Activated naive CD4-positive, alpha-beta T cell treated with anti-CD3 and anti-CD28 coated beads for 36 hours (primary cell): ENCODE results near the gene TULP1. TPM values are rescaled to one million over a fixed set of nuclear protein-coding genes. Genes with fewer than 3 reads are reported as not detected.
"Not testable (repeated sequence)": the region's sequence is repeated elsewhere in the genome, so short reads cannot be mapped to it uniquely, and the experiment has no call there.

Experiments used
- CTCF ChIA-PET: fragments of 350-600 bp; sonication (Branson Sonifier 250); formaldehyde crosslinking; loops from one replicate; lab custom pipeline; 2021; ENCODE audit warnings: antibody characterized with exemption; lab: Charles Lee
- DNase-seq: peaks from one replicate; pipeline ENCODE4 v3.0.0-alpha.2; 2020
- H3K27ac Mint-ChIP-seq: one replicate; pipeline ENCODE4 v1.8.0; 2021; ENCODE audit warnings: mild to moderate bottlenecking, mixed read lengths
- H3K27me3 Mint-ChIP-seq: one replicate; pipeline ENCODE4 v1.8.0; 2021; ENCODE audit warnings: low read depth, mixed read lengths
- H3K36me3 Mint-ChIP-seq: one replicate; pipeline ENCODE4 v1.8.0; 2021; ENCODE audit warnings: low read depth, mixed read lengths
- H3K4me1 Mint-ChIP-seq: one replicate; pipeline ENCODE4 v1.8.0; 2021; ENCODE audit warnings: low read depth, mixed read lengths
- H3K4me3 Mint-ChIP-seq: one replicate; pipeline ENCODE4 v1.8.0; 2021; ENCODE audit warnings: mild to moderate bottlenecking, moderate library complexity, mixed read lengths
- H3K9me3 Mint-ChIP-seq: one replicate; pipeline ENCODE4 v1.8.0; 2021; ENCODE audit warnings: mixed read lengths
- intact Hi-C: fragments of 100-400 bp; cut with micrococcal nuclease; formaldehyde crosslinking; loops from one replicate; pipeline ENCODE4 v1.15.1; 2023
- total RNA-seq, 2 experiments: library from RNA; stranded (reverse); gene quantifications; one replicate each; pipeline ENCODE4 v1.2.3, GENCODE V29; 2021

Gene TULP1
- total RNA-seq, 2 experiments from 2014 or later, result not detected

DNA sequence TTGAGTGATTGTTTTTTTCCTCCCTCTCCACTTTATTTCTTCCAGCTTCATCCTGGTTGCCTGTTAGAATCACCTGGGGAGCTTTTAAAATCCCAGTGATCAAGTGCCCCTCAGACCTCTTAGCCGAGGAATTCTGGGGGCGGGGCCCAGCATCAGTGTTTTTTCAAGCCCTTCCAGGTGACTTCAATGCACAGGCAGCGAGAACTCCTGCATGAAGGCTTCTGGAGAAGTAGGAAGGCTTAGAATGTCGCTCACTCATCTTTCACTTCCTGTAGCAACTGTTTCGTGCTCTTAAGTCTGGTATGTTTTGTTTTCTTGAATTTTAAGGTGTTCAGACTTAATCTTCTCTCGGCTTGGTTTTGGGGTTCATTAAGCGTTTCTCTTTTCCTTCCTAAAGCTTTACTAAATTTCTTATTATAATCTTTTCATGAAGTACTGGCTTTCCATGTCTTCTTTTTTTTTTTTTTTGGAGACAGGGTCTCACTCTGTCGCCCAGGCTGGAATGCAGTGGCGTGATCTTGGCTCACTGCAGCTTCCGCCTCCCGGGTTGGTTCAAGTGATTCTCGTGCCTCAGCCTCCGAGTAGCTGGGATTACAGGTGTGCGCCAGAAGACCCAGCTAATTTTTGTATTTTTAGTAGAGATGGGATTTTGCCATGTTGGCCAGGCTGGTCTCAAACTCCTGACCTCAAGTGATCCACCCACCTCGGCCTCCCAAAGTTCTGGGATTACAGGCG is 30.9 kb upstream of the TULP1 start:
- intact Hi-C loops, result no loop called here
- H3K36me3 Mint-ChIP-seq, result no peaks in the 10 kb centered on the region
- H3K4me3 Mint-ChIP-seq, result no peak overlapping the region
- CTCF ChIA-PET, result interaction anchor here (0.6 to 1.4 kb wide), 4 partner anchors 9 to 32 kb away, joined by 3 to 7 read pairs (median 4); no protein-coding TSS in a partner anchor
- H3K27me3 Mint-ChIP-seq, result no peaks in the 10 kb centered on the region
- no peak for DNase-seq
- peaks cover 1% of the 10 kb centered on the region for H3K4me1 Mint-ChIP-seq
- H3K9me3 Mint-ChIP-seq, result no peaks in the 10 kb centered on the region
- no peak overlapping the region for H3K27ac Mint-ChIP-seq

GRCh38 chr6:35541836-35542235 is 29.1 kb upstream of the TULP1 start:
- Mint-ChIP-seq H3K9me3 (no peaks in the 10 kb centered on the region), H3K27ac (no peak overlapping the region), H3K4me3 (no peak overlapping the region), H3K4me1 (peaks cover 1% of the 10 kb centered on the region), H3K36me3 (no peaks in the 10 kb centered on the region), H3K27me3 (no peaks in the 10 kb centered on the region)
- CTCF ChIA-PET, result interaction anchor here (0.5 to 1.4 kb wide), 4 partner anchors 10 to 59 kb away, joined by 3 to 4 read pairs (median 3); no protein-coding TSS in a partner anchor
- intact Hi-C loops, result no loop called here
- DNase-seq, result no peak

DNA sequence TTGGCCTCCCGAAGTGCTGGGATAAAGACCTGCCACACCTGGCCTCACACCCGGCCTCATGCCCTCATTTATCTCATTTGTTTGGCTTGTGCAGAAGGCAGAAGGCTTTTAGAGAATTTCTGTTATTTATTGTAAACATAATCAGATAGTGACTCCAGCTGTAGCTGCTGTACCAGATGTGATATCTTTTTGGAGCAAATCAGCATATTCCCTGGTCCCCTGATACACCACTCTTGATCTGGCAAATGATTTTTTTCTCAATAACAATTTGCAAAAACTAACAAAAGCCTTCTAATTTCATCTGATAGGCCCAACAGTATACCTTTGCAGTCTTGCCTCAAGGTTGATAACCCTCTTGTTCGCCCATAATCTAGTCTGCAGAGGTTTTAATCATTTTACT is 26.5 kb upstream of the TULP1 start:
- Mint-ChIP-seq H3K9me3 (no peaks in the 10 kb centered on the region), H3K4me3 (no peak overlapping the region), H3K36me3 (no peaks in the 10 kb centered on the region), H3K27me3 (peaks cover 3% of the 10 kb centered on the region), H3K27ac (no peak overlapping the region), H3K4me1 (peaks cover 3% of the 10 kb centered on the region)
- CTCF ChIA-PET, result no interaction called here
- DNase-seq, result no peak
- intact Hi-C loops, result no loop called here

- H3K4me3 Mint-ChIP-seq, H3K36me3 Mint-ChIP-seq, H3K27ac Mint-ChIP-seq, H3K27me3 Mint-ChIP-seq, CTCF ChIA-PET, H3K4me1 Mint-ChIP-seq, DNase-seq, intact Hi-C loops, H3K9me3 Mint-ChIP-seq: not testable (repeated sequence)
These were observed 23.2 kb upstream of the TULP1 start for GRCh38 chr6:35535847-35536246.

DNA sequence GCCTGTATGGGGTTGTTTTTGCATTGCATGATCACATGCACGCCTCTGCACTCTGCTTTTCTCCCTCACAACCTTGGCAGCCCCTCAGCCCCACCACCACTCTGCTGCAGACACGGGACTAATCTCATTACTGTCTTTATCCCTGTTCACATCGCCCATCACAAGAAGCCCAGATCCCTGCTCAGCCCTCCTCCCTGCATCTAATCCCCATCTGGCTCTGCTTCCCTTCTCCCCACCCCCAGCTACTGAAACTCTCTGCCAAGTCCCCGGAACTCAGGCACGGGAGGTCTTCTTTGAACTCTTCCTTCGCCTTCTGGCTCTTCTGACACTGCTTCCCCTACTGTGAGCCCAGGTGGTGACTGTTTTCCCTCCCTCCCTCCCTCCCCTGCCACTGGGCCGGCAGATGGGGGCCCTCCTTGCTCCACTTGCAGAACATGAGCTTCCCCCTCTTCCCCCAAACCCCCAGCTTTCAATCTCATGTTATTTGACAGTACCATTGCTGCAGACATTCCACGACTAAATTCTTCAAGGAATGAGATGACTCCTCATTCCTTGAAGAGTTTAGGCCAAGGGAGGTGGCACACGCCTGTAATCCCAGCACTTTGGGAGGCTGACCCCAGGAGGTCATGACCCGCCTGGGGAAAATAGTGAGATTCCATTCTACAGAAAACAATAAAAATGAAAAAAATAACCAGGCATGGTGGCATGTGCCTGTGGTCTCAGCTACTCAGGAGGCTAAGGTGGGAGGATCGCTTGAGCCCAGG is 21.9 kb upstream of the TULP1 start:
- Mint-ChIP-seq H3K4me3 (no peak overlapping the region), H3K9me3 (no peaks in the 10 kb centered on the region), H3K36me3 (no peaks in the 10 kb centered on the region), H3K4me1 (peaks cover 2% of the 10 kb centered on the region), H3K27me3 (peaks cover 3% of the 10 kb centered on the region), H3K27ac (no peak overlapping the region)
- CTCF ChIA-PET, result no interaction called here
- DNase-seq, result no peak
- intact Hi-C loops, result no loop called here

DNA sequence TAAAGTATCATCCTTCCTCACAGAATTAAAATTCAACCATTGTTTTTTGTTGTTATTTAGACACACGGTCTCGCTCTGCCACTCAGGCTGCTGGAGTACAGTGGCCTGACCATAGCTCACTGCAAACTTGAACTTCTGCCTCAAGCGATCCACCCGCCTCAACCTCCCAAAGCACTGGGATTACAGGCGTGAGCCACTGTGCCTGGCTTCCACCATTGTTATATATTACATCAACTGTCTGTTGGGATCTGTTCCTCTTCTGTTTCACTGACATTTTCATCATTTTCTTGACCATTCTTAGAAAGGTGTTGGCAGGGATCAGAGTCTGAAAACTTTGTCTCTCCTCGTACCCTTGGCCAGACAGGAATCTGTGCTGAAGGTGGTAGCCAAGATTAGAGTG is 21.3 kb upstream of the TULP1 start:
- Mint-ChIP-seq H3K4me3 (no peak overlapping the region), H3K27me3 (peaks cover 3% of the 10 kb centered on the region), H3K4me1 (peaks cover 2% of the 10 kb centered on the region)

DNA sequence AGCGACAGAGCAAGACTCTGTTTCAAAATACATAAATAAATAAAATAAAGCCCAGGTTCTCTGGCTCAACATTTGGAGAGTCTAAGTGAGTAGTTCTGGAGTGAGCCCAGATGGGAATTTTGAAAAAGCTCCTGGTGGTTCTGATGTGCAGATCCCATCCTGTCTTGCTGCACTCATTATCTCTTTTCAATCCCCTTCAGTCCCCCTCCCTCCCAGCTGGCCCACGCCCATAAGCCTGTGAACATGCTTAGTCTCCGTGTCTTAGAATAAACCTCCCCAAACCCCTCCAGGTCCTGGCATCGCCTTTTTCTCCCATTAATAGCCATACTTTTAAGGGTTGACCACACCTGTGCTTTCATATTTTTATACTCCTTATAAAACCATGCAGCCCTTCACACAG is 19.4 kb upstream of the TULP1 start:
- Mint-ChIP-seq H3K36me3 (no peaks in the 10 kb centered on the region), H3K9me3 (no peaks in the 10 kb centered on the region)

More for the DNA sequence above, 21.3 kb upstream of the TULP1 start:
- DNase-seq, result no peak
- H3K36me3 Mint-ChIP-seq, result no peaks in the 10 kb centered on the region
- CTCF ChIA-PET, result no interaction called here
- intact Hi-C loops, result no loop called here
- H3K27ac Mint-ChIP-seq, result no peak overlapping the region
- H3K9me3 Mint-ChIP-seq, result no peaks in the 10 kb centered on the region

GRCh38 chr6:35524380-35525020 is 11.8 kb upstream of the TULP1 start:
- Mint-ChIP-seq H3K4me1 (peaks cover 5% of the 10 kb centered on the region), H3K4me3 (no peak overlapping the region), H3K36me3 (no peaks in the 10 kb centered on the region), H3K27me3 (no peaks in the 10 kb centered on the region), H3K27ac (no peak overlapping the region), H3K9me3 (no peaks in the 10 kb centered on the region)
- no peak for DNase-seq
- CTCF ChIA-PET, result interaction anchor here (0.7 to 9.9 kb wide), 8 partner anchors 8 to 433 kb away, joined by 3 to 117 read pairs (median 6); partner anchors contain the start of gene ARMC12
- intact Hi-C loops, result loop anchor here (5.0 to 10.0 kb wide), 3 partner anchors 43 to 570 kb away; no protein-coding TSS in a partner anchor

More for the DNA sequence above, 19.4 kb upstream of the TULP1 start:
- Mint-ChIP-seq H3K4me3 (no peak overlapping the region), H3K4me1 (peaks cover 2% of the 10 kb centered on the region), H3K27ac (no peak overlapping the region), H3K27me3 (peaks cover 3% of the 10 kb centered on the region)
- CTCF ChIA-PET, result interaction anchor here (1.0 to 1.3 kb wide), 3 partner anchors 9 to 20 kb away, joined by 3 to 9 read pairs (median 6); no protein-coding TSS in a partner anchor
- intact Hi-C loops, result no loop called here
- DNase-seq, result no peak

GRCh38 chr6:35522660-35523658 is 10.3 kb upstream of the TULP1 start:
- Mint-ChIP-seq H3K4me1 (peaks cover 5% of the 10 kb centered on the region), H3K27ac (peak overlapping the region; percentile 61), H3K9me3 (no peaks in the 10 kb centered on the region), H3K36me3 (no peaks in the 10 kb centered on the region), H3K27me3 (no peaks in the 10 kb centered on the region), H3K4me3 (peak overlapping the region; percentile 63)
- DNase-seq, result peak; percentile 87
- CTCF ChIA-PET, result interaction anchor here (0.5 to 9.9 kb wide), 28 partner anchors 10 to 309 kb away, joined by 3 to 117 read pairs (median 4); partner anchors contain the start of gene ARMC12
- intact Hi-C loops, result loop anchor here (1.0 to 10.0 kb wide), 7 partner anchors 29 to 572 kb away; partner anchors contain the start of gene ARMC12

DNA sequence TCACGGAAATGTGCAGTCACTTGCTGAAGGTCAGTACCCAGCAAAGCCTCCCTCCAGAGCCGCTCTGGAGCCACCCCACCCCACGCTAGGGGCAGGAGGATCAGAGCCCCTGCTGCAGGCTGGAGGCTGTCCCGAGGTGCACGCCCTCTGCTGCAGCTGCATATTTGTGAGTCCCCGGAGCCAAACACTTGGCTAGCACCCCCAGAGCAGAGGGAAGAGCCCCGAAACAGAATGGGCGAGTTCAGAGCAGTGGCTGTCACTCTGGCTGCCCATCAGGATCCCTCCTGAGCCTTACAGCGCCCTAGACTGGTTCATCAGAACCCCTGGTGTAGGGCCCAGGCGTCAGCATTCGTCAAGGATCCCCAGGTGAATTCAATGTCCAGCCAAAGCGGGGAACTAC is 9.5 kb upstream of the TULP1 start:
- H3K27ac Mint-ChIP-seq, result no peak overlapping the region
- CTCF ChIA-PET, result interaction anchor here (0.5 to 9.9 kb wide), 25 partner anchors 10 to 310 kb away, joined by 3 to 117 read pairs (median 4); partner anchors contain the start of gene ARMC12
- H3K9me3 Mint-ChIP-seq, result no peaks in the 10 kb centered on the region
- no peak overlapping the region for H3K4me3 Mint-ChIP-seq
- intact Hi-C loops, result loop anchor here (1.0 to 10.0 kb wide), 4 partner anchors 45 to 573 kb away; no protein-coding TSS in a partner anchor
- no peaks in the 10 kb centered on the region for H3K27me3 Mint-ChIP-seq
- peaks cover 5% of the 10 kb centered on the region for H3K4me1 Mint-ChIP-seq
- DNase-seq, result no peak
- H3K36me3 Mint-ChIP-seq, result no peaks in the 10 kb centered on the region

- Mint-ChIP-seq H3K9me3 (no peaks in the 10 kb centered on the region), H3K36me3 (no peaks in the 10 kb centered on the region), H3K4me1 (peaks cover 5% of the 10 kb centered on the region), H3K4me3 (no peak overlapping the region), H3K27ac (no peak overlapping the region), H3K27me3 (no peaks in the 10 kb centered on the region)
- CTCF ChIA-PET, result interaction anchor here (0.7 to 9.9 kb wide), 8 partner anchors 13 to 217 kb away, joined by 3 to 117 read pairs (median 4); partner anchors contain the start of gene ARMC12
- intact Hi-C loops, result loop anchor here (5.0 to 10.0 kb wide), 3 partner anchors 46 to 574 kb away; no protein-coding TSS in a partner anchor
- DNase-seq, result no peak
These were observed 8.5 kb upstream of the TULP1 start for GRCh38 chr6:35521235-35521634.
